CD4-positive, alpha-beta T cell treated with Interferon alpha-2 for 1 hour (primary cell): ENCODE measurements around the gene DCAF4.

ENCODE experiments used
- DNase-seq, 2 donors: peaks; one replicate each; pipeline ENCODE4 v3.0.0-alpha.2; 2020 to 2022

Gene DCAF4

GRCh38 chr14:72898448-72898847, 27.8 kb upstream of the DCAF4 start:
- no peak for DNase-seq

GRCh38 chr14:72901361-72901760, 24.9 kb upstream of the DCAF4 start:
- DNase-seq: no peak

- DNase-seq: no peak
These were observed 23.3 kb upstream of the DCAF4 start for GRCh38 chr14:72902801-72903530.

GRCh38 chr14:72903716-72904115, 22.5 kb upstream of the DCAF4 start:
- DNase-seq: no peak

- DNase-seq: no peak
These were observed 22.0 kb upstream of the DCAF4 start for GRCh38 chr14:72904218-72904617.

- peak; percentile 67 to 79 for DNase-seq
These were observed 21.3 kb upstream of the DCAF4 start for GRCh38 chr14:72904840-72905561.

- DNase-seq: no peak
These were observed 19.9 kb upstream of the DCAF4 start for GRCh38 chr14:72906316-72906715.

- no peak for DNase-seq
These were observed 19.4 kb upstream of the DCAF4 start for GRCh38 chr14:72906879-72907278.

GRCh38 chr14:72907886-72908285, 18.4 kb upstream of the DCAF4 start:
- no peak for DNase-seq

GRCh38 chr14:72909163-72909562, 17.1 kb upstream of the DCAF4 start:
- no peak for DNase-seq

GRCh38 chr14:72913809-72914208, 12.5 kb upstream of the DCAF4 start:
- DNase-seq: no peak

- DNase-seq: no peak
These were observed 10.1 kb upstream of the DCAF4 start for GRCh38 chr14:72916174-72916573.

- no peak for DNase-seq
These were observed 9.0 kb upstream of the DCAF4 start for GRCh38 chr14:72917094-72917802.

- DNase-seq: no peak
These were observed 6.3 kb upstream of the DCAF4 start for GRCh38 chr14:72920008-72920407.

- no peak for DNase-seq
These were observed 4.9 kb upstream of the DCAF4 start for GRCh38 chr14:72921396-72921795.

- no peak for DNase-seq
These were observed 1.9 kb upstream of the DCAF4 start for GRCh38 chr14:72924337-72924736.

- DNase-seq: no peak
These were observed 999 bp upstream of the DCAF4 start for GRCh38 chr14:72925171-72925759.

GRCh38 chr14:72925815-72926291, 411 bp upstream of the DCAF4 start:
- DNase-seq: no peak

GRCh38 chr14:72928872-72929271, 2.6 kb downstream of the DCAF4 start:
- no peak for DNase-seq

- DNase-seq: no peak
These were observed 3.2 kb downstream of the DCAF4 start for GRCh38 chr14:72929316-72930080.

GRCh38 chr14:72932893-72933292, 6.6 kb downstream of the DCAF4 start:
- no peak for DNase-seq

GRCh38 chr14:72939630-72940029, 13.4 kb downstream of the DCAF4 start:
- DNase-seq: no peak
